Measurements from ENCODE around the gene BMERB1. TPM values are rescaled to one million over a fixed set of nuclear protein-coding genes. Genes with fewer than 3 reads are reported as not detected.
"Not testable (repeated sequence)": the region's sequence is repeated elsewhere in the genome, so short reads cannot be mapped to it uniquely, and the experiment has no call there.

The BMERB1 gene
- total and polyA plus RNA-seq, 7 experiments from 2014 or later = 0.51 to 8.2 (median 2.3) TPM

- Histone ChIP-seq H3K36me3 (ENCODE audit: control insufficient read depth in 2 of 3, insufficient read depth in 3 of 3, low read length in 3 of 3) (no peaks in the 10 kb centered on the region), H3K27me3 (ENCODE audit: control insufficient read depth in 2 of 2, insufficient read depth in 2 of 2, low read length in 2 of 2) (no peaks in the 10 kb centered on the region), H3K9me3 (ENCODE audit: control insufficient read depth in 2 of 3, low read length in 3 of 3) (peaks cover 0 to 3% (median 0%) of the 10 kb centered on the region in 3 experiments), H3K27ac (ENCODE audit: low read depth, low read length) (no peak overlapping the region), H3K4me1 (ENCODE audit: control insufficient read depth in 2 of 2, insufficient read depth in 2 of 2, low read length in 2 of 2) (no peaks in the 10 kb centered on the region), H3K4me3 (ENCODE audit: low read length) (no peak overlapping the region)
- ChIA-PET CTCF (no interaction called here), POLR2A (no interaction called here)
- Mint-ChIP-seq H3K4me3 (no peak overlapping the region), H3K27me3 (no peaks in the 10 kb centered on the region), H3K9me3 (peaks cover 0 to 8% (median 0%) of the 10 kb centered on the region in 11 donors), H3K36me3 (peaks cover 0 to 4% (median 0%) of the 10 kb centered on the region in 5 donors), H3K27ac (no peak overlapping the region), H3K4me1 (peaks cover 0 to 2% (median 0%) of the 10 kb centered on the region in 7 donors)
- no peak for DNase-seq
- no peak for ATAC-seq
- intact Hi-C loops (cut with micrococcal nuclease) = no loop called here
Observed at GRCh38 chr16:15539197-15539596, 104.8 kb downstream of the BMERB1 start.

GRCh38 chr16:15542261-15542660 is 107.9 kb downstream of the BMERB1 start:
- no peak overlapping the region for H3K27ac ChIP-seq (ENCODE audit: low read depth, low read length)
- ChIA-PET POLR2A (no interaction called here), CTCF (no interaction called here)
- Mint-ChIP-seq H3K4me3 (no peak overlapping the region), H3K27ac (no peak overlapping the region), H3K9me3 (peaks cover 0 to 8% (median 0%) of the 10 kb centered on the region in 11 donors), H3K36me3 (peaks cover 0 to 2% (median 0%) of the 10 kb centered on the region in 5 donors), H3K27me3 (no peaks in the 10 kb centered on the region), H3K4me1 (peaks cover 0 to 2% (median 0%) of the 10 kb centered on the region in 7 donors)
- ATAC-seq = no peak
- no peak overlapping the region for H3K4me3 ChIP-seq (ENCODE audit: low read length)
- H3K4me1 ChIP-seq (ENCODE audit: control insufficient read depth in 2 of 2, insufficient read depth in 2 of 2, low read length in 2 of 2) = no peaks in the 10 kb centered on the region
- peaks cover 0 to 3% (median 0%) of the 10 kb centered on the region in 3 experiments for H3K9me3 ChIP-seq (ENCODE audit: control insufficient read depth in 2 of 3, low read length in 3 of 3)
- intact Hi-C loops (cut with micrococcal nuclease) = no loop called here
- DNase-seq = no peak
- no peaks in the 10 kb centered on the region for H3K27me3 ChIP-seq (ENCODE audit: control insufficient read depth in 2 of 2, insufficient read depth in 2 of 2, low read length in 2 of 2)
- H3K36me3 ChIP-seq (ENCODE audit: control insufficient read depth in 2 of 3, insufficient read depth in 3 of 3, low read length in 3 of 3) = no peaks in the 10 kb centered on the region

GRCh38 chr16:15542734-15543347 is 108.5 kb downstream of the BMERB1 start:
- Mint-ChIP-seq H3K9me3 (peaks cover 0 to 8% (median 0%) of the 10 kb centered on the region in 11 donors), H3K4me1 (peaks cover 0 to 2% (median 0%) of the 10 kb centered on the region in 7 donors), H3K36me3 (peaks cover 0 to 2% (median 0%) of the 10 kb centered on the region in 5 donors), H3K27me3 (no peaks in the 10 kb centered on the region), H3K27ac (no peak overlapping the region), H3K4me3 (no peak overlapping the region)
- intact Hi-C loops (cut with micrococcal nuclease) = no loop called here
- Histone ChIP-seq H3K36me3 (ENCODE audit: control insufficient read depth in 2 of 3, insufficient read depth in 3 of 3, low read length in 3 of 3) (no peaks in the 10 kb centered on the region), H3K4me3 (ENCODE audit: low read length) (no peak overlapping the region), H3K27me3 (ENCODE audit: control insufficient read depth in 2 of 2, insufficient read depth in 2 of 2, low read length in 2 of 2) (no peaks in the 10 kb centered on the region), H3K27ac (ENCODE audit: low read depth, low read length) (no peak overlapping the region), H3K9me3 (ENCODE audit: control insufficient read depth in 2 of 3, low read length in 3 of 3) (peaks cover 0 to 3% (median 0%) of the 10 kb centered on the region in 3 experiments), H3K4me1 (ENCODE audit: control insufficient read depth in 2 of 2, insufficient read depth in 2 of 2, low read length in 2 of 2) (no peaks in the 10 kb centered on the region)
- ChIA-PET POLR2A (no interaction called here), CTCF (interaction anchor here (0.6 kb wide), 1 partner anchor 104 kb away, joined by 3 read pairs; no protein-coding TSS in a partner anchor)
- ATAC-seq (no peak), DNase-seq (no peak)

GRCh38 chr16:15544405-15544804 is 110.0 kb downstream of the BMERB1 start:
- no peak overlapping the region for H3K4me3 Mint-ChIP-seq
- H3K4me1 Mint-ChIP-seq = peaks cover 0 to 2% (median 0%) of the 10 kb centered on the region in 7 donors
- no peaks in the 10 kb centered on the region for H3K4me1 ChIP-seq (ENCODE audit: control insufficient read depth in 2 of 2, insufficient read depth in 2 of 2, low read length in 2 of 2)
- peaks cover 0 to 3% (median 0%) of the 10 kb centered on the region in 3 experiments for H3K9me3 ChIP-seq (ENCODE audit: control insufficient read depth in 2 of 3, low read length in 3 of 3)
- no peak overlapping the region for H3K4me3 ChIP-seq (ENCODE audit: low read length)
- ATAC-seq (no peak), DNase-seq (no peak)
- no peaks in the 10 kb centered on the region for H3K27me3 Mint-ChIP-seq
- no peak overlapping the region for H3K27ac ChIP-seq (ENCODE audit: low read depth, low read length)
- ChIA-PET CTCF (no interaction called here), POLR2A (no interaction called here)
- H3K36me3 Mint-ChIP-seq = peaks cover 0 to 2% (median 0%) of the 10 kb centered on the region in 5 donors
- intact Hi-C loops (cut with micrococcal nuclease) = no loop called here
- no peaks in the 10 kb centered on the region for H3K36me3 ChIP-seq (ENCODE audit: control insufficient read depth in 2 of 3, insufficient read depth in 3 of 3, low read length in 3 of 3)
- H3K9me3 Mint-ChIP-seq = peaks cover 0 to 8% (median 0%) of the 10 kb centered on the region in 11 donors
- H3K27ac Mint-ChIP-seq = no peak overlapping the region
- H3K27me3 ChIP-seq (ENCODE audit: control insufficient read depth in 2 of 2, insufficient read depth in 2 of 2, low read length in 2 of 2) = no peaks in the 10 kb centered on the region

- Mint-ChIP-seq H3K36me3 (peaks cover 0 to 2% (median 0%) of the 10 kb centered on the region in 5 donors), H3K9me3 (peaks cover 0 to 8% (median 0%) of the 10 kb centered on the region in 11 donors), H3K27ac (no peak overlapping the region), H3K27me3 (no peaks in the 10 kb centered on the region), H3K4me3 (no peak overlapping the region), H3K4me1 (peaks cover 0 to 3% (median 0%) of the 10 kb centered on the region in 7 donors)
- DNase-seq (no peak), ATAC-seq (no peak)
- ChIA-PET CTCF (no interaction called here), POLR2A (no interaction called here)
- H3K4me1 ChIP-seq (ENCODE audit: control insufficient read depth in 2 of 2, insufficient read depth in 2 of 2, low read length in 2 of 2) = no peaks in the 10 kb centered on the region
- H3K9me3 ChIP-seq (ENCODE audit: control insufficient read depth in 2 of 3, low read length in 3 of 3) = peaks cover 0 to 3% (median 0%) of the 10 kb centered on the region in 3 experiments
- intact Hi-C loops (cut with micrococcal nuclease) = loop anchor here in 1 of 2 donors (5.0 kb wide), 1 partner anchor 47 kb away; no protein-coding TSS in a partner anchor
- H3K4me3 ChIP-seq (ENCODE audit: low read length) = no peak overlapping the region
- no peaks in the 10 kb centered on the region for H3K27me3 ChIP-seq (ENCODE audit: control insufficient read depth in 2 of 2, insufficient read depth in 2 of 2, low read length in 2 of 2)
- no peak overlapping the region for H3K27ac ChIP-seq (ENCODE audit: low read depth, low read length)
- no peaks in the 10 kb centered on the region for H3K36me3 ChIP-seq (ENCODE audit: control insufficient read depth in 2 of 3, insufficient read depth in 3 of 3, low read length in 3 of 3)
Observed at GRCh38 chr16:15545544-15545943, 111.2 kb downstream of the BMERB1 start.

- H3K4me1 ChIP-seq (ENCODE audit: control insufficient read depth in 2 of 2, insufficient read depth in 2 of 2, low read length in 2 of 2); H3K27me3 Mint-ChIP-seq; H3K27ac ChIP-seq (ENCODE audit: low read depth, low read length); H3K9me3 ChIP-seq (ENCODE audit: control insufficient read depth in 2 of 3, low read length in 3 of 3); H3K36me3 Mint-ChIP-seq; H3K27ac Mint-ChIP-seq; H3K9me3 Mint-ChIP-seq; DNase-seq; H3K4me3 Mint-ChIP-seq; POLR2A ChIA-PET; H3K27me3 ChIP-seq (ENCODE audit: control insufficient read depth in 2 of 2, insufficient read depth in 2 of 2, low read length in 2 of 2); H3K4me1 Mint-ChIP-seq; H3K4me3 ChIP-seq (ENCODE audit: low read length); ATAC-seq; H3K36me3 ChIP-seq (ENCODE audit: control insufficient read depth in 2 of 3, insufficient read depth in 3 of 3, low read length in 3 of 3): not testable (repeated sequence)
- CTCF ChIA-PET = interaction anchor here (0.6 kb wide), 1 partner anchor 39 kb away, joined by 3 read pairs; no protein-coding TSS in a partner anchor
- intact Hi-C loops (cut with micrococcal nuclease) = loop anchor here in 1 of 2 donors (5.0 kb wide), 1 partner anchor 45 kb away; no protein-coding TSS in a partner anchor
Observed at GRCh38 chr16:15547072-15547767, 112.8 kb downstream of the BMERB1 start.

All from naive thymus-derived CD4-positive, alpha-beta T cell (primary cell).